GM21529 (cell line): Measurements from ENCODE around the gene ZBTB20.

Experiments used
- ATAC-seq: cut with Tn5 transposase; IDR thresholded peaks from one replicate; pipeline ENCODE4 v1.9.1; 2021; ENCODE audit not compliant: unreplicated experiment

ZBTB20 gene

GRCh38 chr3:114590309-114591047, 556.6 kb downstream of the ZBTB20 start:
- ATAC-seq = no peak

DNA sequence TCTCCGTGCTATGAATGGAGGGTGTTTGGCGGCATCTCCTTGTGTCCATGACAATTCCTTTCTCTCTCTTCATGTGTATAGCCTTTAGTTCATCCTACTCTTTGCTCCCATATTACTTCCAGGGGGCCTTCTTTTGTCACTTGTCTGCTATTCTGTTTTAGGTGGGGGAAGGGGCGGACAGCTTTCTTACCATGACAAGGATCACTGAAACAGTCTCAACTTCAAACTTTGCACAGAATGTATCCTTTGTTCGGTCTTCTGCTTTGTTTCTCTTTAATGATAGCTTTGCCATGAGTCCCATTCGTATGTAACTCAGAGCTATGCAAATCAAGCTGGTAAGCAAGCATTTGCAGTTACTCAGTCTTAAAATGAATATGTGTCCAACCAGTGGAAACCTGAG, 559.1 kb downstream of the ZBTB20 start:
- ATAC-seq = no peak

- ATAC-seq = no peak
These were observed 561.0 kb downstream of the ZBTB20 start for GRCh38 chr3:114586119-114586518.

- ATAC-seq = no peak
These were observed 561.4 kb downstream of the ZBTB20 start for GRCh38 chr3:114585687-114586086.

DNA sequence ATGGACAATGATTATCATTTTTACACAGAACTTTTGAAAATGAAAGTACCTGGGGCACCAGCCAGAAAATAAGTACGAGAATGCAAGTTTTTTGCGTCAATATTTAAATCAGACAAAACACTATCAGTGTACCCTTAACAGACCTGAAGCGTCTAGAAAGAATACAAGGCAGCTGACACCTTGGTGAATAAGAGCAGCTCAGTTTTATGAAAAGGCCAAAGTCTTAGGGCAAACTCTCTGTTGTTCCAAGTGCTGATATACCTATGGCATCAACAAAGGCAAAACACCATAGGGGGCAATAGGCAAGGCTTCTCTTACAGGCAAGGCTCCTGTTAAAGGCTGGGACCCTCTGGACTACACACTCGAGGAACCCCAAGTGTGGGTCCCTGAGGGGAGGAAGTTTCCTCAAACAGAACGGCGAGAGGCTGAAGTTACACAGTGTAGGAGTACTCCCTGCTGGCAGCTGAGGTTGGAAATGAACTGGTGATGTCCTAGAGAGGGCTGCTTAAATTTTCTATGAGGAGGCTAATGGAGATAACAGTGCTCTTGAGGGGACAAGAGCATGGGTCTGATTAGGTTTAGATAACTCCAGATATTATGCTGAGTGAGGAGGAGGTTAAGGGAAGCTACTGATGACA, 562.2 kb downstream of the ZBTB20 start:
- ATAC-seq = no peak

DNA sequence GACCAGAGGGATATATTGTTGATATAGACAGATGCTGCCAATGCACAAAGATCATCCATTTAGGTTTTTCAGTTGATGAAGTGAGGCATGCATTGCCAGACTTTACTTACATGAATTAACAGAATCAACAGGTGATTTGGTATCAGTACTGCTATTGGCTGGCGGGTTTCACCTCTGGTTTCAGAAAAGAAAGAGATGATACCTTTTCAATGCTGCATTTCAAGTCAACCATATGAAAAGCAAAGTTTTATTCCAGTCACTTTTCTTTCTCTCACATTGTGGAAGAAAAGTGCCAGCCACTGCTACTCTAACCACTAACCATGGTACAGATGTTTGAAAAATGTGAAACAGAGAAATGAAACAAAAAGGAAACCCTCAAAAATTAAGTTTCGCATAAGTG, 564.2 kb downstream of the ZBTB20 start:
- peak; percentile 90 for ATAC-seq

- ATAC-seq = no peak
These were observed 574.6 kb downstream of the ZBTB20 start for GRCh38 chr3:114572364-114573062.

- ATAC-seq = no peak
These were observed 575.7 kb downstream of the ZBTB20 start for GRCh38 chr3:114571363-114571762.

GRCh38 chr3:114569186-114569585, 577.9 kb downstream of the ZBTB20 start:
- no peak for ATAC-seq

- ATAC-seq = no peak
These were observed 579.3 kb downstream of the ZBTB20 start for GRCh38 chr3:114567771-114568170.

GRCh38 chr3:114566767-114567166, 580.3 kb downstream of the ZBTB20 start:
- ATAC-seq = peak; percentile 10

DNA sequence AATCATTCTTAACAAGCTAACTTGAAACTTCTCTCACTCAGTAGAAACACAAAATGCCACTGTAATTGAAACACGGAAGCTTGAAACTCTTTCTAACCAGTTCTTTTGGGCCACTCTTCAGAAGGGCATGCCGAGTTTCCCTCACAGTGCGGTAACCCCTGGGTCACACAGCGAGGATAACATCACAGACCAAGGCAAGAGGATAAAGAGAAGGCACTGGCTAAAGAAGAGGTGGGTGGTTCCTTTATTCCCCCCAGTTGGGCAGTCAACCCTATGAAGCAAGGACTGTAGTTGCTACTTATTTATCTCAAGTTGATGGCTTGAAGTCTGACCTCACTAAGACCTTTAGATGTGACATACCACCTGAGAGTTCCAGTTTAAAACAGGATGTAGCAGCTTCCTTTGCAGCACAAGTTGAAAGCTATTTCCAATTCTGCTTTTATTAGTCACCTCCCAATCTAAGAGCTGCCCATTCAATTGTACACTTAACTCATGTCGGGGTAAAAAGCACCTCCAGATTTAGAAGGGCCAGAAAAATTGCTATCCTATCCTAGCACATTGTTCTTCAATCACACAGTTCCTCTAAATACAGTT, 580.8 kb downstream of the ZBTB20 start:
- peak; percentile 94 for ATAC-seq

- no peak for ATAC-seq
These were observed 581.9 kb downstream of the ZBTB20 start for GRCh38 chr3:114565216-114565615.

GRCh38 chr3:114563720-114564119, 583.4 kb downstream of the ZBTB20 start:
- no peak for ATAC-seq

DNA sequence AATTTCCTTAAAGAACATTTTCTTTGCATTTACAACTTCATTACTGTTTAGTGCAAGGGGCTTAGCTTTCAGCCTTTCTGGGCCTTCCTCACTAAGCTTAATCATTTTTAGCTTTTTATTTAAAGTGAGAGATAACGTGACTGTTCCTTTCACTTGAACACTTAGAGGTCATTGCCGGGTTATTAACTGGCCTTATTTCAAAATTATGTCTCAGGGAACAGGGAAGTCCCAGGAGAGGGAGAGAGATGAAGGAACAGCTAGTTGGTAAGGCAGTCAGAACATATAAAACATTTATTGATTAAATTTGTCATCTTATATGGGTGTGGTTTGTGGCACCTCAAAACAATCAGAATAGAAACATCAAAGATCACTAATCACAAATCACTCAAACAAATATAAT, 584.5 kb downstream of the ZBTB20 start:
- ATAC-seq = no peak

DNA sequence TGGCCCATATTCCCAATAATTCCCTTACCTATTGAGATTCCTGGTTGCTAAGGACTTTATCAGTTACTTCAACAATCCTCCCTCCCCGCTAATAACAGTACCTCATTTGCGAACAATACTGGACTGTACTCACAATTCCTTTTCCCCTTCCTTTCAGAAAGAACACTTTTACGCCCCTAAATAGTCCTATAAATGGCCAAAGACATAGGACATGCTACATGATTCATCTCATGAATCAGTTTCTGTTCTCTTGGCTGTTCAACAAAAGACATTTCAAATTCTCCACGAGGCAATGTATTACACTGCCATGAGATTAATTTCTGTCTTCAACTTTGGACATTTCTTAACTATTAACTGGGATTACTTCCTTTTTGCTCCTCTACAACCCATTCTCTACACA, 588.8 kb downstream of the ZBTB20 start:
- ATAC-seq = no peak

DNA sequence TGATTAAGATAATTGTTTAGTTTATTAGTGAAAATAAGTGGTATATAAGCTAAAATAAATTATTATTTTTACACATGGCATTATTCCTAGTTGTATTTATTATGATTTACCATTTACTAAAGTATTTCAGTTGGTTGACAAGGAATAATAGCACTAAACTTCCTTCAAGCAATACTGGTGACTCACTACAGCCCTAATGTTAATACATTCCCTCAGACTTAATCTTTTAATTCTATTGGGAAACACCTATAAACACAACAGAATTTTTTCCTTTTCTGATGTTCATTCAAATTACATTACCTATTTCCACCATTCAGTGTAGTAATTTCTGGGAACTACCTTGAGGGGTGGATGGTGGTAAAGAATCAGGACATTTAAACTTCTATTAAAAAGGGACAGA, 589.3 kb downstream of the ZBTB20 start:
- no peak for ATAC-seq

DNA sequence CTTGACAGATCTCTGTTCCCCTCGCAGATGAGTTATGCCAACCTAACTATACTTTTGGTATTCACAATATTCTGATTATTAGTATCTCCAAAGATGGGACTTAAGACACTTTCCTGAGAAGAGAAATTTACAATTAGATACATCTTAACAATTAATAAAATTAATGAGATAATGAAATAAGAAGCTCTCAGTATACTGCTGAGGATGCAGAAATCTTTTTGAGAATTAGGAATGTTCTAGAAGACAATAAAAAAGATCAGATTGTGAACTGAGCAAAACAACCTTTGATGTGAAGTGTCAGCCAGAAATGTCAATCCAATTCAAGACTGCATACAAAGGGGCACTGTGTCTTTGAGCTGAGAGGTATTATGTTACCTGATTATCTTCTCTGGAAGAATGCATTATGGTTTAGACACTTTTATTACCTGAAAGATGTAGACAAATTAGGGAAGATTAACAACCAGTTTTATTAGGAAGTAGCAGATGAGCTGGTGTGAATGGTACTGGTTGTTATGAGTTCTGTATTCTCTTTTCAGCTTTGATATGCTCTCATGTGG, 590.4 kb downstream of the ZBTB20 start:
- no peak for ATAC-seq

- ATAC-seq = no peak
These were observed 592.4 kb downstream of the ZBTB20 start for GRCh38 chr3:114554731-114555130.

DNA sequence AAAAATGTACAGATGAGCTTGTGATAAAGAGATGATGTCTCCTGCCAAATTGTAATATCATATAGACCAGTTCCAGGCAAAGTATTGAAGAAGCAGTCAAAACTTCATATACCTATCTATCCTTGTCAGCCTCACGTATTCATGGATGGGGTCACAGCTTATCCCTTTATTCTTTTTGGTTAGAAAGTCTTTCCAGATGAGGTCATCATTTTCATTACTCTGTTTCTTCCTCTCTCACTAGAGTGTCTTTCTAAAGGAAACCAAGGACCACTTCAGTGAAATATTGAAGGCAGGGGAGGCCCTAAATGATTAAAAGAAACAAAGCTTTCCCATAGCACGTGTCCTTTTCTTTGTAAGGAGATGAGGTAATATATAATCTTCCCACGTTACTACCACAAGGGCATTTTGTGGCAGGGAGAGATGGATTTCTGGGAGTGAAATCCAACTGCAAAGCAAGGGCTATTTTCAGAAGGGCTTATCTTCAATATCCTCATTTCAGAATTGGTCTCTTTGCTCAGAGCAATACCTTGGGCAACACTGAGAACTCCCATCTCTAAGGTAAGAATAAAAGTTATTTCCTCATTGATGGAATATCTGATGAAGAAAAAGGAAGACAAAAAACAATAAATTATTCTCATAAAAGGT, 593.0 kb downstream of the ZBTB20 start:
- ATAC-seq = no peak

GRCh38 chr3:114552527-114552812, 594.6 kb downstream of the ZBTB20 start:
- no peak for ATAC-seq
